Measurements from ENCODE around the gene SPOCK1.

Gene SPOCK1

DNA sequence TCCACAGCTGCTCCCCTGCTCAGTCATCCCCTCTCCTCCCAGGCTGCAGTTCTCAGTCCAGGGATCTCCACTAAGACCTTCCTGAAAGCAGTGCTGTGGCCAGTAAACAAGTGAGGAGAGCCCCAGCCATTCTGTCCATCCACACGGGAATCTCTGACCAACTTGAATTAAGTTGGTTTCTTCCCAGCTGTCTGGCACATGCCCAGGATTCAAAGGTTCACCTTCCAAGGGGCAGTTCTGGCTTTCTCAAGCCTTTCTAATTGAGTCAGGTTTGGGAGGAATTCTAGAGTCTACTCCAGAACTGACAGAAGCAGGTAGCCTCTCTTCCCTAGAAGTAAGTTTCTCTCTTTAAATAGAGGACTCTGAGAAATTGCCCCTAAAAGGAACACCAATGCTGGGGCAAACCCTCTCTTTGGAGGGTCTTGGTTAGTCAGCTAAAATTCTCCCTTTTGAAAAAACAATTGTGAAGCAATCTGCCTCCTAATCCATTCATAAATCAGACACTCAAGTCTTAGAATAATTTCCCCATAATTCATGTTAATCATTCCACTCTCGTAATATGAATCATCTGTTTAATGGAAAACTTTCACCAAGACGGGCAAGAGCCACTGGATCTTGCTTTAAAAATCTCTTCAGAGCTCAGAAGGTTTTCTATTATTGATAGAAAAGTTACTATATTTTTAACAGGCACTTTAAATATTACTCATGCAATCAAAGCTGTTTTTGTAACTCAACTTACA lies 133.8 kb downstream of the SPOCK1 start:
- Histone ChIP-seq H3K36me3 (no peaks in the 10 kb centered on the region), H3K9me3 (no peaks in the 10 kb centered on the region), H3K4me3 (no peak overlapping the region), H3K4me1 (no peaks in the 10 kb centered on the region), H3K27me3 (peaks cover 0 to 3% of the 10 kb centered on the region in 2 donors), H3K27ac (no peak overlapping the region)
- no peak for DNase-seq
- intact Hi-C loops (cut with DNase I; ENCODE audit: low total_unique reads): no loop called here
- no peak for TF ChIP-seq CTCF (IDR thresholded peaks at IDR 0.05)

- Histone ChIP-seq H3K4me3 (no peak overlapping the region), H3K4me1 (no peaks in the 10 kb centered on the region), H3K36me3 (no peaks in the 10 kb centered on the region), H3K27me3 (peaks cover 0 to 6% of the 10 kb centered on the region in 2 donors), H3K9me3 (no peaks in the 10 kb centered on the region), H3K27ac (no peak overlapping the region)
- no peak for DNase-seq
- intact Hi-C loops (cut with DNase I; ENCODE audit: low total_unique reads): no loop called here
- TF ChIP-seq CTCF (IDR thresholded peaks at IDR 0.05): no peak
Observed at GRCh38 chr5:137361280-137361679, 137.8 kb downstream of the SPOCK1 start.

DNA sequence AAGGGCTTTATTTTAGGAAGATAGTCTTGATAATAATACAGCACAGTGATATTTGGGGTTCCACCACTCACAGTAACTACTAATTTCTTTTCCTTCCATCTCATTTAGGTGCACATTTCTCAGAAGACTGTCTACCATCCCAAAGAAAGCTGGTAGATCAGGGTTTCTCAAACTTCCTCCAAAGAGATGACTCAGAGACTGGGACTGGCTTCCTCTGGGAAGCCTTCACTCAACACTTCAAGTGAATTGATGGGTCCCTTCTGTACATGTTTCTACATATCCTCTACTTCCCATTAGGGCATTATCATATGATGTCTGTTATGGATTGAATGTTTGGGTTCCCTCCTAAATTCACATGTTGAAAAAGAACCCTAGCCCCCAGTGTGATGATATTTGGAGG lies 138.5 kb downstream of the SPOCK1 start:
- intact Hi-C loops (cut with DNase I; ENCODE audit: low total_unique reads): no loop called here
- H3K4me1 ChIP-seq: no peaks in the 10 kb centered on the region
- H3K36me3 ChIP-seq: no peaks in the 10 kb centered on the region
- no peak for TF ChIP-seq CTCF (IDR thresholded peaks at IDR 0.05)
- no peak overlapping the region for H3K27ac ChIP-seq
- no peak overlapping the region for H3K4me3 ChIP-seq
- H3K27me3 ChIP-seq: peaks cover 0 to 6% of the 10 kb centered on the region in 2 donors
- H3K9me3 ChIP-seq: no peaks in the 10 kb centered on the region
- DNase-seq: no peak

GRCh38 chr5:137359941-137360340 lies 139.2 kb downstream of the SPOCK1 start:
- Histone ChIP-seq H3K9me3 (no peaks in the 10 kb centered on the region), H3K4me3 (no peak overlapping the region), H3K27me3 (peaks cover 0 to 6% of the 10 kb centered on the region in 2 donors), H3K27ac (no peak overlapping the region), H3K36me3 (no peaks in the 10 kb centered on the region), H3K4me1 (no peaks in the 10 kb centered on the region)
- no peak for DNase-seq
- TF ChIP-seq CTCF (IDR thresholded peaks at IDR 0.05): no peak
- intact Hi-C loops (cut with DNase I; ENCODE audit: low total_unique reads): no loop called here

DNA sequence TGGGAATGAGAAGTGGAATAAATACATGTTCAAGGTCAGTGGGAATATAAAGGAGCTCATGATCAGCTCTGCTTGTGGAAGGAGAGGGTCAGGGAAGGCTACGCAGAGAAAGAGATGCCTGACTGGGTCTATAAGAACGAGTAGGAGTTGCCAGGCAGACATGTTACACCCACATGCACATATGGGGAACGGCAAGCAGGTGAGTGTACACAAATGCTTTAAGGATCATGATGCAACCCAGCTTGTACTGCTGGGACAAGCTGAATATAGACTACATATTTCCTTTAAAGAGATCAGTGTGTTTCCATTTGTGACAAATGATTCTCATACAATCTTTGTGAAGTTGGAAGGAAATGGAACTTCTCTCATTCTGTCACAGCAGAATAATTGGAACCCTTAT lies 141.7 kb downstream of the SPOCK1 start:
- no peaks in the 10 kb centered on the region for H3K9me3 ChIP-seq
- no peaks in the 10 kb centered on the region for H3K4me1 ChIP-seq
- TF ChIP-seq CTCF (IDR thresholded peaks at IDR 0.05): no peak
- no peaks in the 10 kb centered on the region for H3K36me3 ChIP-seq
- H3K27ac ChIP-seq: no peak overlapping the region
- peaks cover 0 to 4% of the 10 kb centered on the region in 2 donors for H3K27me3 ChIP-seq
- H3K4me3 ChIP-seq: no peak overlapping the region
- intact Hi-C loops (cut with DNase I; ENCODE audit: low total_unique reads): no loop called here
- no peak for DNase-seq

All from tibial artery (tissue), 4 donors.